T-helper 17 cell (primary cell): ENCODE results near the gene NPFF. TPM values are rescaled to one million over a fixed set of nuclear protein-coding genes. Genes with fewer than 3 reads are reported as not detected.

ENCODE experiments used
- ATAC-seq: fragments of 150-1000 bp; cut with Tn5 transposase; 2 replicates; pipeline ENCODE4 v1.10.0; 2021; ENCODE audit warnings: mild to moderate bottlenecking, moderate library complexity
- DNase-seq, 3 donors: peaks; one replicate each; pipeline versions ENCODE4 v3.0.0 to v3.0.0-alpha.2; 2020 to 2021
- H3K9me3 ChIP-seq: one replicate; pipeline ENCODE4 v1.7.0; 2013; ENCODE audit warnings: low read length, mild to moderate bottlenecking; ENCODE audit not compliant: control insufficient read depth, poor library complexity, severe bottlenecking
- H3K27ac Mint-ChIP-seq: one replicate; pipeline ENCODE4 v1.8.0; 2022; ENCODE audit warnings: mild to moderate bottlenecking, moderate library complexity, mixed read lengths
- H3K27me3 Mint-ChIP-seq: one replicate; pipeline ENCODE4 v1.8.0; 2022; ENCODE audit warnings: mixed read lengths
- H3K36me3 Mint-ChIP-seq: one replicate; pipeline ENCODE4 v1.8.0; 2022; ENCODE audit warnings: low read depth, mixed read lengths
- H3K4me1 Mint-ChIP-seq: one replicate; pipeline ENCODE4 v1.8.0; 2022; ENCODE audit warnings: mild to moderate bottlenecking, mixed read lengths
- H3K4me3 Mint-ChIP-seq: one replicate; pipeline ENCODE4 v1.8.0; 2022; ENCODE audit warnings: mild to moderate bottlenecking, moderate library complexity, mixed read lengths
- total RNA-seq, 4 donors: library from RNA in 2 of 4; stranded (reverse) in 2 of 4; gene quantifications; one replicate each; pipeline ENCODE4 v1.2.3 and lab custom pipeline; 2022 to 2026

Gene NPFF
- total RNA-seq, 2 donors from 2014 or later = not detected

- DNase-seq (no peak), ATAC-seq (no peak)
- no peak overlapping the region for H3K4me3 Mint-ChIP-seq
- H3K27ac Mint-ChIP-seq = peak overlapping the region; percentile 53
- H3K4me1 Mint-ChIP-seq = peaks cover 41% of the 10 kb centered on the region
- no peaks in the 10 kb centered on the region for H3K9me3 ChIP-seq
- H3K36me3 Mint-ChIP-seq = peaks cover 11% of the 10 kb centered on the region
- H3K27me3 Mint-ChIP-seq = no peaks in the 10 kb centered on the region
These were observed 39.4 kb downstream of the NPFF start for GRCh38 chr12:53467880-53468279.

DNA sequence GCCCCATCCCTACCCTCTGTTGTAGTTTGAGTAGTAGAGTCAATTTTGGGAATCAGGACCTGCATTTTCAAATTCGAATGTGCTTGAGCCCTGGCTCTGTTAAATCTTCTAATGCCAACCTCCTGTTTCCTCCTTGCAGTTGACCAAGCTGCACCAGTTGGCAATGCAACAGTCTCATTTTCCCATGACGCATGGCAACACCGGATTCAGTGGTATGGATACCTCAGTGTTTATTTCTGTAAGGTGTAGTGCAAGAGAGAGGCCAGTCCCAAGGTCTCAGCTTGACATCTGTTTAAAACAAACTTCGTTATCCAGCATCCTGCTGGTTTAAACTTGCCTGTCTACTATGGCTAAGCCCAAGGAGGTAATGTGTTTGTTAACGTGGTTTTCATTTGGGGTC is 40.2 kb downstream of the NPFF start:
- H3K27ac Mint-ChIP-seq = peak overlapping the region; percentile 69

DNA sequence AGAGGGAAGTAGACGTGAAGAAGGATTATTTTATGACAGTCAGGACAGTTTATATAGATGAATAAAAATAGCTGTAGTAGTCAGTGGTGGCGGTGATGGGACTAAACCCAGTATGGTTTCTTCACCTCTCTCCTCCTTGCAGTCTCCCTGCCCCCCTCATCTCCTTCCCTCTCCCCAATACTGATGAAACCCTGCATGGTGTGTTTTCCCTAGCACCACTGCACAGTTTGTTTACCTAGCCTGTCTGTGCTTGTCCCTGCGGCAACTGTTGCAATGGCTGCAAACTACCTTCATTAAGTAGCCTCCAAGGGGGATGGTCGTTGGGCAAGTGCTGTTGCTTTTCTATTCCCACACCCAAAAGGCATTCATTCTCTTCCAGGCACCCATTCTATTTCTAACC is 40.6 kb downstream of the NPFF start:
- Mint-ChIP-seq H3K4me1 (peaks cover 33% of the 10 kb centered on the region), H3K4me3 (peak overlapping the region; percentile 52), H3K27ac (peak overlapping the region; percentile 69), H3K36me3 (peaks cover 8% of the 10 kb centered on the region), H3K27me3 (no peaks in the 10 kb centered on the region)
- no peak for DNase-seq
- ATAC-seq = no peak
- H3K9me3 ChIP-seq = no peaks in the 10 kb centered on the region

More for the DNA sequence above, 40.2 kb downstream of the NPFF start:
- ATAC-seq (no peak), DNase-seq (no peak)
- Mint-ChIP-seq H3K27me3 (no peaks in the 10 kb centered on the region), H3K4me3 (peak overlapping the region; percentile 52), H3K4me1 (peaks cover 37% of the 10 kb centered on the region), H3K36me3 (peaks cover 10% of the 10 kb centered on the region)
- no peaks in the 10 kb centered on the region for H3K9me3 ChIP-seq

DNA sequence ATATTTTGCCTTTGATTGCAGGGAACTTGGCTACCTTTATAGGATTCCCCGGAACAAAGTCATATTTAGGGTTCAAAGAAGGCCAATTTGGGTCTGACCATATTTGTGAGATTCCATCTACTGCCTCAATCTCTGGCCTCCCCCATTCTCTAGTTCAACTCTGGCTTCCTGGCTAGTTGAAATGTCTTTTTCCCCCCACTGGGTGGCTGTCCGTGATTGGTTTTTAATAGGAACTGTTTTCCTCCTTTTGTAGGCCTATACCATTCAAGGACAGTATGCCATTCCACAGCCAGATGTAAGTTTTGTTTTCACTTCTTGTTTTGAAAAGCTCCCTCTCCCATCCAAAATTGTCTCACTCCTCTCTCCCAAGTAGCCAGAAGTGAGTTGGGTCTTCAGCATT is 41.6 kb downstream of the NPFF start:
- Mint-ChIP-seq H3K27ac (peak overlapping the region; percentile 29), H3K27me3 (no peaks in the 10 kb centered on the region), H3K4me1 (peaks cover 34% of the 10 kb centered on the region), H3K36me3 (peaks cover 5% of the 10 kb centered on the region), H3K4me3 (no peak overlapping the region)
- no peak for DNase-seq
- H3K9me3 ChIP-seq = no peaks in the 10 kb centered on the region
- no peak for ATAC-seq

DNA sequence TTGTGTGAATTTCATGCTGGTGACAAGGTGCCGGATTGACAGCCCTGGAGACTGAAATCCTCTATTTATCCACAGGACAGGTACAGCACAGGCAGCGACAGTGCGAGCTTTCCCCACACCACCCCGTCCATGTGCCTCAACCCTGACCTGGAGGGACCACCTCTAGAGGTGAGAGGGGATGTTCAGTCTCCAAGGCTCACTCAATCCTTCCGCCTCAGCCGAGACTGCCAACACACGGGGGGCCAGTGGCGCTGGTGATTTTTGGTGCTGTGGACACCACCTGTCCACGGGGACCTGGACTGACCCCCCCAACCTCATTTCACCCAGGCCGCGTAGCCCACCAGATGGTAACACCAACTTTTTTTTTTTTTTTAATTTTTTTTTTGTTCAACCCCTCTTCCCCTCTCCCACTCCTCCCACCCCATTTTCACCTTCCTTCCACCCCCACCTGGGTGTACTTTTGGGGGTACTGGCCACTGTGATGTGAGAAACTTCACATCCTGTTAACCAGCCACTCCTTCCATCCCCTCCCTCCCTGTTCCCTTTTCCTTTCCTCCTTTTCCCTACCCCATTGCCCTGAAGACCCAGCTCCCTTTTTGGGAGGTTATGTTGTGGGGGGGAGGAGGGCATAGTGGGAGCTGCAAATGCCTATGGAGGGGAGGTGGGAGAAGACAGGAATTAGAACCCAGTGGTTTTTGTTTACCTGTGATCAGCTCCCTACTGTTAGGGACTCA is 42.4 kb downstream of the NPFF start:
- H3K9me3 ChIP-seq = no peaks in the 10 kb centered on the region
- ATAC-seq (no peak), DNase-seq (no peak)
- H3K4me1 Mint-ChIP-seq = peaks cover 36% of the 10 kb centered on the region
- no peak overlapping the region for H3K4me3 Mint-ChIP-seq
- peak overlapping the region; percentile 29 for H3K27ac Mint-ChIP-seq
- H3K27me3 Mint-ChIP-seq = no peaks in the 10 kb centered on the region
- H3K36me3 Mint-ChIP-seq = peaks cover 9% of the 10 kb centered on the region

DNA sequence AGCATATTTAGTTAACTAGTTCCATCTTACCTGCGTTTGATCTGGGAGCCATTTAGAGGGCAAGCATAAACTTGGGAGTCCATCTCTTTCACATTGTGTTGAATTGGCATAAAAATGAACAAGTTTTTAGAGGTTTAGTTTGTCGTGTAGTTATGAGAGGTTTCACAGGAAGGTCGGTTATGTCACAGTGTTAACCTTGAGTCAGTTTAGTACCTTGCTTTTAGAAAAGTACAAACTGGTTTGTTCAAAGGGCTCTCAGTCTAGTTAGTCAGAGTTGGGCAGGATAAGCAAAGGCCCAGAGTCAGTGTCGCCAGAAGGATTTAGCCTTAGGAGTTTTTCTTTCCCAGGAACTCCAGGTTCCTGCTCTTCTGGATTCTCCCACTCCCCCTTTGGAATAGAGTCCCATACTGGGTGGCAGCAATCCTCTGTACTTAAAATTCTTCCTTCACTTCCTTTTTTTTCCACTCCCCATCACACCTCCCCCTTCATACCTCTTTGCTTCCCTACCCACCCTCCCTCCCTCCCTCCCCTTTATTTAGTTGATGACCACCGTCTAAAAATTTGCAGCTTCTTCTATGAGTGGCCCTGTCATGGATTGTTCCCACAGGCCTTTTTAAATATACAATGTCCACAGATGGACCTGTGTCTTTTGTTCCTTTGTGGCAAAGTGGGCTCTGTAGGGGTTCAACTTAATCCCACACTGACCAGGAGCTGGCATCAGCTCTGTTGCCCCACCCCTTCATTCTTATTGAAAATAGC is 43.3 kb downstream of the NPFF start:
- H3K27ac Mint-ChIP-seq = peak overlapping the region; percentile 63

GRCh38 chr12:53462935-53463334 is 44.3 kb downstream of the NPFF start:
- Mint-ChIP-seq H3K4me3 (no peak overlapping the region), H3K27ac (peak overlapping the region; percentile 63), H3K4me1 (peaks cover 36% of the 10 kb centered on the region), H3K27me3 (no peaks in the 10 kb centered on the region), H3K36me3 (peaks cover 12% of the 10 kb centered on the region)
- no peak for ATAC-seq
- DNase-seq = no peak
- no peaks in the 10 kb centered on the region for H3K9me3 ChIP-seq

More for the DNA sequence above, 43.3 kb downstream of the NPFF start:
- ATAC-seq (no peak), DNase-seq (no peak)
- peaks cover 41% of the 10 kb centered on the region for H3K4me1 Mint-ChIP-seq
- peak overlapping the region; percentile 19 for H3K4me3 Mint-ChIP-seq
- peaks cover 11% of the 10 kb centered on the region for H3K36me3 Mint-ChIP-seq
- H3K9me3 ChIP-seq = no peaks in the 10 kb centered on the region
- H3K27me3 Mint-ChIP-seq = no peaks in the 10 kb centered on the region

GRCh38 chr12:53461591-53461990 is 45.7 kb downstream of the NPFF start:
- no peaks in the 10 kb centered on the region for H3K27me3 Mint-ChIP-seq
- ATAC-seq = no peak
- no peak overlapping the region for H3K4me3 Mint-ChIP-seq
- H3K27ac Mint-ChIP-seq = peak overlapping the region; percentile 84
- H3K36me3 Mint-ChIP-seq = peaks cover 8% of the 10 kb centered on the region
- peaks cover 30% of the 10 kb centered on the region for H3K4me1 Mint-ChIP-seq
- H3K9me3 ChIP-seq = no peaks in the 10 kb centered on the region
- no peak for DNase-seq

DNA sequence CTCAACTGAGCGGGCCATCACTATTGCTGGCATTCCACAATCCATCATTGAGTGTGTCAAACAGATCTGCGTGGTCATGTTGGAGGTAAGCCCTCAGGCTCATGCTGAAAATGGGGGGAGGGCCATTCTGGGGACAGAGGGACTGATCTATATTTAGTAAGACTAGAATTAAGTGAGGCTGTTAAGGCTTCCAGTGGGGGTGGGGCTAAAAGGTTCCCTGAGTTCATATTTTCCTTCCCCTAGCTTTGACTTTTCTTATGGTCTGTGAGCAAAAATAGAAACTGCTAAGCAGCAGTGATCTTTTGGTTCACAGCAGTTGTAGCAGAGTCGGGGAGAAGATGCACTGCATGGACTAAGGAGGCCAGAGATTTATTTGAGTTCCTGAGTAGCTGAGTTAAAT is 46.2 kb downstream of the NPFF start:
- H3K4me1 Mint-ChIP-seq = peaks cover 29% of the 10 kb centered on the region
- DNase-seq = no peak

GRCh38 chr12:53459097-53459496 is 48.2 kb downstream of the NPFF start:
- ATAC-seq (no peak), DNase-seq (no peak)
- H3K36me3 Mint-ChIP-seq = peaks cover 8% of the 10 kb centered on the region
- no peaks in the 10 kb centered on the region for H3K27me3 Mint-ChIP-seq
- peaks cover 31% of the 10 kb centered on the region for H3K4me1 Mint-ChIP-seq
- no peaks in the 10 kb centered on the region for H3K9me3 ChIP-seq
- peak overlapping the region; percentile 84 for H3K27ac Mint-ChIP-seq
- H3K4me3 Mint-ChIP-seq = no peak overlapping the region

More for the DNA sequence above, 46.2 kb downstream of the NPFF start:
- Mint-ChIP-seq H3K27ac (peak overlapping the region; percentile 84), H3K4me3 (peak overlapping the region; percentile 28), H3K36me3 (peaks cover 8% of the 10 kb centered on the region), H3K27me3 (no peaks in the 10 kb centered on the region)
- H3K9me3 ChIP-seq = no peaks in the 10 kb centered on the region
- no peak for ATAC-seq

Other genes starting within 250 kb of the NPFF start
- gene ESPL1, start 239.2 kb downstream of the NPFF start, total RNA-seq = under 1 TPM; 0.30 to 0.83 TPM
- 100 to 1,000 TPM; 566 to 600 TPM for gene PFDN5, start 211.9 kb downstream of the NPFF start, total RNA-seq
- 10 to 100 TPM; 30.6 to 32.5 TPM for gene MYG1, start 207.8 kb downstream of the NPFF start, total RNA-seq
- gene AAAS, start 185.9 kb downstream of the NPFF start, total RNA-seq = 10 to 100 TPM; 31.2 to 31.8 TPM
- not detected for gene SP7, start 171.1 kb downstream of the NPFF start, total RNA-seq
- gene SP1, start 127.3 kb downstream of the NPFF start, total RNA-seq = 10 to 100 TPM; 69.6 to 75.1 TPM
- gene AMHR2, start 83.6 kb downstream of the NPFF start, total RNA-seq = not detected
- gene PRR13, start 65.8 kb downstream of the NPFF start, total RNA-seq = 100 to 1,000 TPM; 168 to 188 TPM
- 1,000 to 10,000 TPM; 1,028 to 1,089 TPM for gene PCBP2, start 55.4 kb downstream of the NPFF start, total RNA-seq
- gene MAP3K12, start 8.0 kb downstream of the NPFF start, total RNA-seq = 10 to 100 TPM; 25.5 to 28.6 TPM
- gene TARBP2, start 6.2 kb downstream of the NPFF start, total RNA-seq = 10 to 100 TPM; 28.4 to 29.3 TPM
- gene ATF7, start 118.9 kb upstream of the NPFF start, total RNA-seq = 10 to 100 TPM; 22.7 to 25.3 TPM
- gene ATP5MC2, start 168.6 kb upstream of the NPFF start, total RNA-seq = 100 to 1,000 TPM; 211 to 232 TPM
- gene CALCOCO1, start 220.0 kb upstream of the NPFF start, total RNA-seq = 100 to 1,000 TPM; 108 to 134 TPM
- gene CISTR, start 244.5 kb upstream of the NPFF start, total RNA-seq = not detected